H1 (cell line): ENCODE results near the gene GLYATL3.

ENCODE experiments used
- BRCA1 ChIP-seq: IDR thresholded peaks from 2 replicates; pipeline ENCODE4 v1.6.1; 2012; ENCODE audit warnings: low read depth, low read length, improper control_type of control experiment
- CBX8 ChIP-seq: fragments of 300-800, 300-1000 bp; sonication (generic); IDR thresholded peaks from 2 replicates; pipeline ENCODE4 v1.7.1; 2016; ENCODE audit warnings: low read depth, low read length, borderline replicate concordance
- CTCF ChIP-seq, 3 experiments: IDR thresholded peaks; 1 replicate in 2 of 3; 2 replicates in 1 of 3; pipeline versions ENCODE4 v1.5.1 to v1.6.1; 2011; ENCODE audit warnings: low read length in 3 of 3, mild to moderate bottlenecking in 3 of 3, inconsistent platforms in 2 of 3, low read depth in 1 of 3, moderate library complexity in 1 of 3; ENCODE audit not compliant: insufficient read depth in 1 of 3; ENCODE audit errors: control extremely low read depth in 1 of 3
- GTF2F1 ChIP-seq: IDR thresholded peaks from 2 replicates; pipeline ENCODE4 v1.6.1; 2012; ENCODE audit warnings: low read depth, low read length, improper control_type of control experiment, borderline replicate concordance
- POLR2AphosphoS5 ChIP-seq: IDR thresholded peaks from 2 replicates; pipeline ENCODE4 v1.6.1; 2011; ENCODE audit warnings: low read depth, low read length
- SIX5 ChIP-seq: IDR thresholded peaks from 2 replicates; pipeline ENCODE4 v1.6.1; 2011; ENCODE audit warnings: mild to moderate bottlenecking, low read depth, low read length
- SP2 ChIP-seq: IDR thresholded peaks from 2 replicates; pipeline ENCODE4 v1.6.1; 2012; ENCODE audit warnings: mild to moderate bottlenecking, low read length, inconsistent platforms
- TAF1 ChIP-seq: IDR thresholded peaks from 2 replicates; pipeline ENCODE4 v1.6.1; 2011; ENCODE audit warnings: mild to moderate bottlenecking, low read depth, low read length
- USF2 ChIP-seq: IDR thresholded peaks from 2 replicates; pipeline ENCODE4 v1.6.1; 2011; ENCODE audit warnings: low read length, improper control_type of control experiment

GRCh38 chr6:49516147-49516505 is 16.4 kb downstream of the GLYATL3 start:
- no peak for TF ChIP-seq BRCA1
- no peak for TF ChIP-seq SP2
- no peak for TF ChIP-seq USF2
- TF ChIP-seq SIX5, result no peak
- TF ChIP-seq CBX8, result no peak
- no peak for TF ChIP-seq POLR2AphosphoS5
- no peak for TF ChIP-seq GTF2F1
- no peak for TF ChIP-seq TAF1
- TF ChIP-seq CTCF (IDR thresholded peaks at IDR 0.05; ENCODE audit: control extremely low read depth in 1 of 3, insufficient read depth in 1 of 3, low read depth in 1 of 3, low read length in 3 of 3), result no peak
